GM23338 (cell line): ENCODE results near the gene CSRP2. TPM values are rescaled to one million over a fixed set of nuclear protein-coding genes. Genes with fewer than 3 reads are reported as not detected.

Experiments used
- ATAC-seq: fragments of 200-7000 bp; cut with Tn5 transposase; 3 replicates; pipeline ENCODE4 v1.9.1; 2020
- DNase-seq: peaks from one replicate; pipeline ENCODE4 v3.0.0-alpha.2; 2015; ENCODE audit warnings: low spot score
- H2AFZ ChIP-seq: fragments of 200-600 bp; sonication (generic); 2 replicates; pipeline ENCODE4 v1.8.0; 2016; ENCODE audit warnings: antibody characterized with exemption, mild to moderate bottlenecking, moderate library complexity
- H3F3A ChIP-seq: fragments of 200-600 bp; sonication (generic); replicated peaks from 2 replicates; pipeline ENCODE4 v1.8.0; 2017; ENCODE audit warnings: antibody characterized with exemption, mixed run types, low read depth
- H3K27ac ChIP-seq: fragments of 200-600 bp; sonication (generic); 2 replicates; pipeline ENCODE4 v1.6.1; 2016; ENCODE audit warnings: low read depth
- H3K27me3 ChIP-seq: fragments of 200-600 bp; sonication (generic); 2 replicates; pipeline ENCODE4 v1.8.0; 2016; ENCODE audit warnings: mild to moderate bottlenecking, mixed run types, moderate library complexity; ENCODE audit not compliant: insufficient read depth
- H3K36me3 ChIP-seq: fragments of 200-600 bp; sonication (generic); 2 replicates; pipeline ENCODE4 v1.8.0; 2016; ENCODE audit warnings: mild to moderate bottlenecking; ENCODE audit not compliant: insufficient read depth
- H3K4me1 ChIP-seq: fragments of 200-600 bp; sonication (generic); 2 replicates; pipeline ENCODE4 v1.8.0; 2016; ENCODE audit warnings: mild to moderate bottlenecking, moderate library complexity; ENCODE audit not compliant: insufficient read depth
- H3K4me2 ChIP-seq: fragments of 200-600 bp; sonication (generic); 2 replicates; pipeline ENCODE4 v1.7.1; 2017; ENCODE audit warnings: mixed run types
- H3K4me3 ChIP-seq: fragments of 200-600 bp; sonication (generic); 2 replicates; pipeline ENCODE4 v1.6.1; 2016; ENCODE audit warnings: mixed run types
- H3K79me2 ChIP-seq: fragments of 200-600 bp; sonication (generic); replicated peaks from 2 replicates; pipeline ENCODE4 v1.8.0; 2017; ENCODE audit warnings: mild to moderate bottlenecking; ENCODE audit not compliant: insufficient read depth
- H3K9me2 ChIP-seq: fragments of 200-600 bp; sonication (generic); 2 replicates; pipeline ENCODE4 v1.8.0; 2017; ENCODE audit not compliant: insufficient read depth
- H4K20me1 ChIP-seq: fragments of 200-600 bp; sonication (generic); replicated peaks from 2 replicates; pipeline ENCODE4 v1.8.0; 2017; ENCODE audit warnings: mild to moderate bottlenecking; ENCODE audit not compliant: insufficient read depth
- H3K27ac Mint-ChIP-seq: 2 replicates; pipeline ENCODE4 v1.8.0; 2020; ENCODE audit warnings: inconsistent platforms, mild to moderate bottlenecking, moderate library complexity, mixed read lengths
- H3K27me3 Mint-ChIP-seq: 3 replicates; pipeline ENCODE4 v1.8.0; 2022; ENCODE audit warnings: low read depth, mild to moderate bottlenecking, moderate library complexity, mixed read lengths, inconsistent platforms; ENCODE audit not compliant: insufficient read depth, poor library complexity
- H3K36me3 Mint-ChIP-seq: 3 replicates; pipeline ENCODE4 v1.8.0; 2021; ENCODE audit warnings: low read depth, mild to moderate bottlenecking, inconsistent platforms, moderate library complexity, mixed read lengths
- H3K4me1 Mint-ChIP-seq: 3 replicates; pipeline ENCODE4 v1.8.0; 2020; ENCODE audit warnings: mild to moderate bottlenecking, inconsistent platforms, mixed read lengths
- H3K4me3 Mint-ChIP-seq: 3 replicates; pipeline ENCODE4 v1.8.0; 2021; ENCODE audit warnings: moderate library complexity, mild to moderate bottlenecking, inconsistent platforms, mixed read lengths
- H3K9me3 Mint-ChIP-seq: 3 replicates; pipeline ENCODE4 v1.8.0; 2020; ENCODE audit warnings: moderate library complexity, mild to moderate bottlenecking, inconsistent platforms, mixed read lengths
- CREB1 ChIP-seq: fragments of 250-450 bp; sonication (Bioruptor Pico); IDR thresholded peaks from 2 replicates; pipeline ENCODE4 v1.5.0; 2020; ENCODE audit warnings: low read depth, mild to moderate bottlenecking, moderate library complexity
- CTCF ChIP-seq, 2 experiments: fragments of 200-600 bp in 1 of 2; sonication (generic) in 1 of 2; conservative IDR thresholded peaks; 2 replicates each; pipeline versions ENCODE4 v1.5.1 to v1.6.1; 2016 to 2017; ENCODE audit warnings: antibody characterized with exemption in 2 of 2, low read depth in 2 of 2, mild to moderate bottlenecking in 2 of 2, moderate library complexity in 1 of 2
- EZH2 ChIP-seq: fragments of 200-600 bp; sonication (generic); IDR thresholded peaks from one replicate; pipeline ENCODE4 v1.8.0; 2017; ENCODE audit warnings: antibody characterized with exemption, mild to moderate bottlenecking, low read depth; ENCODE audit not compliant: unreplicated experiment
- EZH2phosphoT487 ChIP-seq: fragments of 200-600 bp; sonication (generic); IDR thresholded peaks from one replicate; pipeline ENCODE4 v1.8.1; 2018; ENCODE audit warnings: antibody characterized with exemption; ENCODE audit not compliant: unreplicated experiment
- NANOG ChIP-seq: IDR thresholded peaks from 2 replicates; pipeline ENCODE4 v1.6.1; 2016; ENCODE audit warnings: antibody characterized with exemption, borderline replicate concordance
- POLR2AphosphoS5 ChIP-seq: IDR thresholded peaks from 2 replicates; pipeline ENCODE4 v1.6.1; 2016; ENCODE audit warnings: antibody characterized with exemption, low read depth
- STAT1 ChIP-seq: IDR thresholded peaks from one replicate; pipeline ENCODE4 v1.6.1; 2016; ENCODE audit warnings: antibody characterized with exemption; ENCODE audit not compliant: unreplicated experiment
- ZNF331 ChIP-seq: fragments of 250-450 bp; sonication (Bioruptor Pico); IDR thresholded peaks from 2 replicates; pipeline ENCODE4 v1.5.0; 2020; ENCODE audit warnings: low read depth, mild to moderate bottlenecking, moderate library complexity
- ZNF462 ChIP-seq: fragments of 250-450 bp; sonication (Bioruptor Pico); IDR thresholded peaks from 2 replicates; pipeline ENCODE4 v1.5.0; 2020; ENCODE audit warnings: mild to moderate bottlenecking, moderate library complexity
- polyA plus RNA-seq: library from polyadenylated mRNA; unstranded; fragments of >200 nt; fragmentation: Nextera tagmentation; extraction: Ambion mirVana; gene quantifications from 2 replicates; pipeline ENCODE4 v1.2.1, GENCODE V29; 2016
- total RNA-seq: library from RNA; depleted of rRNA; stranded (reverse); fragments of >200 nt; shearing (Covaris generic); gene quantifications from 2 replicates; pipeline ENCODE4 v1.2.3, GENCODE V29; 2014

CSRP2 gene
- total and polyA plus RNA-seq, 2 experiments from 2014 or later = 166 to 315 TPM

DNA sequence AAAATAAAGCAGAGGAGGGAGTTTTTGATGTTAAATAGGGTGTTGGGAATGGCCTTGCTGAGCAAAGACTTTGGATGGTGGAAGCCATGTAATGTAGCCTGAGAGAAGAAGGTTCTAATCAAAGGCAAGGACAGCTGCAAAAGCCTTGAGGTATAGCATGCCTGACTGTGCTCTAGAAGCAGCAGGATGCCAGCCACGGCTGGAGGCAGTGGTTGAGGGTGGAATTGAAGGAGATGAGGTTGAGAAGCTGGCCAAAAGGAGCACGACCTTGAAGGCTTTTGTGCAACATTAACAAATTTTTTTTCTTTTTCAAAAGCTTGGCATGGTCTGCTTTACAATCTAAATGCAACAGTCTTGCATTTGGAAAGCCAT is 42.3 kb upstream of the CSRP2 start:
- ATAC-seq (peak; percentile 59), DNase-seq (no peak)
- H3K4me1 ChIP-seq = peaks cover 11% of the 10 kb centered on the region
- peaks cover 3% of the 10 kb centered on the region for H3K27me3 Mint-ChIP-seq
- no peaks in the 10 kb centered on the region for H3K36me3 Mint-ChIP-seq
- no peaks in the 10 kb centered on the region for H3K9me2 ChIP-seq
- TF ChIP-seq ZNF462 (CRISPR knock-in tag) (peak; percentile 84; the same call in 1 of the 2 replicates), CREB1 (CRISPR knock-in tag) (no peak)
- no peak overlapping the region for H3K27ac ChIP-seq
- H3K36me3 ChIP-seq = no peaks in the 10 kb centered on the region
- peak overlapping the region; percentile 11 for H2AFZ ChIP-seq
- H3K9me3 Mint-ChIP-seq = no peaks in the 10 kb centered on the region; the same call in 2 of the 3 replicates
- no peaks in the 10 kb centered on the region for H3K79me2 ChIP-seq
- no peaks in the 10 kb centered on the region for H3K27me3 ChIP-seq
- peaks cover 21% of the 10 kb centered on the region for H3K4me1 Mint-ChIP-seq
- no peaks in the 10 kb centered on the region for H4K20me1 ChIP-seq
- no peaks in the 10 kb centered on the region for H3F3A ChIP-seq
- H3K4me3 Mint-ChIP-seq = no peak overlapping the region
- H3K4me2 ChIP-seq = peak overlapping the region; percentile 36; the same call in 1 of the 2 replicates
- no peak overlapping the region for H3K4me3 ChIP-seq
- H3K27ac Mint-ChIP-seq = peak overlapping the region; percentile 52; the same call in 1 of the 2 replicates

DNA sequence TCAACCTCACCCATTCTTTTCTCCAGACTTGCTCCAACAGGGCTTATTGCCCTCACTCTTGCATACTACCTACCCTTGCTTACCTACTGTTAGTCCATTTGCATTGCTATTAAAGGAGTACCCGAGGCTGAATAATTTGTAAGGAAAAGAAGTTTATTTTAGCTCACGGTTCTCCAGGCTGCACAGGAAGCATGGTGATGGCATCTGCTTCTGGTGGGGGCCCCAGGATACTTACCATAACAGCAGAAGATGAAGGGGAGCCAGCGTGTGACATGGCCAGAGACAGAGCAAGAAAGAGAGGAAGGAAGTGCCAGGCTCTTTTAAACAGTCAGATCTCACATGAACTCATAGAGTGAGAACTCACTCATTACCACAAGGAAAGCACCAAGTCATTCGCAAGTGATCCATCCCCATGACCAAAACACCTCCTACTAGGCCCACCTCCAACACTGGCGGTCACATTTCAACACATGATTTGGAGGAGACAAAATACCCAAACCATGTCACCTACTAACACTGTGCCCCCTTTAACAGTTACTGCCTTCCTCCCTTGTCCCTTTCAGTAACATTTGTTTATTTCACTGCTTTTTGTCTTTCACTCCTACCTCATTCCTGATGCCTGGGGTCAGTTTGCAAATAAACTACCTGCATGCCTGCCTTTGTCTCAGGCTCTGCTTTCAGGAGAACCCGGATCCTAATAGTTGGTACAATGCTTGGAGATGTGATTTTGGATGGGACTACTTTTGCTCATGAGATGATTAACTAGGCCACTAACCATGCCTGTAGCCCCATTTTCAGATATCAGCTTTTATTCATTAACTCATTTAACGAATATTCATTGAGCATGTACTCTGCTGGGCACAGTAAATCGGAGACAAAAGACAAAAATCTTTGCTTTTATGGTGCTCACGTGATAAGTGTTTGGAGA is 41.6 kb upstream of the CSRP2 start:
- no peak overlapping the region; the same call in 2 of the 3 replicates for H3K4me3 Mint-ChIP-seq
- no peaks in the 10 kb centered on the region for H3K36me3 Mint-ChIP-seq
- no peaks in the 10 kb centered on the region for H3K9me2 ChIP-seq
- H3K27me3 ChIP-seq = no peaks in the 10 kb centered on the region
- H4K20me1 ChIP-seq = no peaks in the 10 kb centered on the region
- H3K4me1 Mint-ChIP-seq = peaks cover 21% of the 10 kb centered on the region
- no peaks in the 10 kb centered on the region for H3K36me3 ChIP-seq
- ATAC-seq = peak; percentile 80
- H3K4me1 ChIP-seq = peaks cover 11% of the 10 kb centered on the region
- peaks cover 3% of the 10 kb centered on the region for H3K27me3 Mint-ChIP-seq
- H3K27ac Mint-ChIP-seq = peak overlapping the region; percentile 52
- H2AFZ ChIP-seq = peak overlapping the region; percentile 11
- no peaks in the 10 kb centered on the region; the same call in 2 of the 3 replicates for H3K9me3 Mint-ChIP-seq
- H3K4me3 ChIP-seq = no peak overlapping the region
- H3F3A ChIP-seq = no peaks in the 10 kb centered on the region
- H3K4me2 ChIP-seq = peak overlapping the region; percentile 36; the same call in 1 of the 2 replicates
- H3K27ac ChIP-seq = no peak overlapping the region
- DNase-seq = peak; percentile 35
- no peaks in the 10 kb centered on the region for H3K79me2 ChIP-seq
- TF ChIP-seq CREB1 (CRISPR knock-in tag) (no peak), CTCF (conservative IDR thresholded peaks at IDR 0.05; ENCODE audit: low read depth in 2 of 2) (no peak), EZH2 (no peak), ZNF331 (CRISPR knock-in tag) (no peak), STAT1 (no peak), EZH2phosphoT487 (no peak), POLR2AphosphoS5 (no peak), NANOG (no peak)
